ENCODE measurements around the gene EXOG. TPM values are rescaled to one million over a fixed set of nuclear protein-coding genes. Genes with fewer than 3 reads are reported as not detected.

Gene EXOG
- polyA plus RNA-seq, 1 donor (not counting 4 experiments of a cell fraction or from before 2014, with no cell fraction given), result 10.3 TPM

DNA sequence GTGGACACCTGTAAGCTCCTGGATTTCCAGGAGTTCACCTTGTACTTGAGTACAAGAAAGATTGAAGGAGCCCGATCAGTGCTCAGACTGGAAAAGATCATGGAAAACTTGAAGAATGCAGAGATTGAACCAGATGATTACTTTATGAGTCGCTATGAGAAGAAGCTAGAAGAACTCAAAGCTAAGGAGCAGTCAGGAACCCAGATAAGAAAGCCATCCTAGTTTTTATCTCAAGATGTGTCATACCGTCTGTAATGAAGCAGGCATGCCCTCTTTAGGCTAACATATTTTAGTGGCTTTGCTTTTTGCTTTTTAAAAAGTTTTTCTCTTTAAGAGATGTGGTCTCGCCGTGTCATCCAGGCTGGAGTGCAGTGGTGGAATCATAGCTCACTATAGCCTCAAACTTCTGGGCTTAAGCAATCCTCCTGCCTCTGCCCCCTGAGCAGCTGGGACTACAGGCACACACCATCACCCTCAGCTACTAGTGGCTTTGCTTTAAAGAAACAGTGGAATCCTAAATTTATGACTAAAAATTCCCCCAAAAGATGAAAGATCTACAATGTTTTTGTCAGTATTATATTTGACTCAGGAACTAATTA, 28.1 kb downstream of the EXOG start:
- Histone ChIP-seq H3K79me2 (ENCODE audit: control insufficient read depth, insufficient read depth, low read length) (no peaks in the 10 kb centered on the region), H3K4me2 (ENCODE audit: control insufficient read depth, extremely low read depth, insufficient read depth, low read depth, low read length) (no peak overlapping the region), H3K36me3 (ENCODE audit: control insufficient read depth in 2 of 2, extremely low read depth in 1 of 2, insufficient read depth in 2 of 2, low read length in 2 of 2) (peaks cover 0 to 2% of the 10 kb centered on the region in 2 experiments), H4K20me1 (ENCODE audit: control insufficient read depth, extremely low read depth, insufficient read depth, low read length) (no peaks in the 10 kb centered on the region), H3K9me3 (ENCODE audit: control insufficient read depth, low read depth, low read length) (no peaks in the 10 kb centered on the region), H3K27ac (ENCODE audit: control insufficient read depth, insufficient read depth, low read length) (no peak overlapping the region), H2AFZ (ENCODE audit: control insufficient read depth, low read length) (no peak overlapping the region), H3K4me3 (ENCODE audit: control insufficient read depth in 2 of 3, extremely low read depth in 1 of 3, insufficient read depth in 2 of 3, low read depth in 1 of 3, low read length in 3 of 3) (no peak overlapping the region), H3K27me3 (ENCODE audit: control insufficient read depth, extremely low read depth, insufficient read depth, low read length) (no peaks in the 10 kb centered on the region), H3K4me1 (ENCODE audit: control insufficient read depth, extremely low read depth, insufficient read depth, low read length) (peaks cover 4% of the 10 kb centered on the region), H3K9ac (ENCODE audit: control insufficient read depth, extremely low read depth, insufficient read depth, low read length) (no peak overlapping the region), H3K9me1 (ENCODE audit: control insufficient read depth, extremely low read depth, insufficient read depth, low read length) (no peaks in the 10 kb centered on the region)
- DNase-seq (ENCODE audit: low read depth, low spot score) (no peak), FAIRE-seq (no peak)
- no peak for TF ChIP-seq EZH2 (IDR thresholded peaks at IDR 0.05; ENCODE audit: low read length)
- TF ChIP-seq, protein P1, sequence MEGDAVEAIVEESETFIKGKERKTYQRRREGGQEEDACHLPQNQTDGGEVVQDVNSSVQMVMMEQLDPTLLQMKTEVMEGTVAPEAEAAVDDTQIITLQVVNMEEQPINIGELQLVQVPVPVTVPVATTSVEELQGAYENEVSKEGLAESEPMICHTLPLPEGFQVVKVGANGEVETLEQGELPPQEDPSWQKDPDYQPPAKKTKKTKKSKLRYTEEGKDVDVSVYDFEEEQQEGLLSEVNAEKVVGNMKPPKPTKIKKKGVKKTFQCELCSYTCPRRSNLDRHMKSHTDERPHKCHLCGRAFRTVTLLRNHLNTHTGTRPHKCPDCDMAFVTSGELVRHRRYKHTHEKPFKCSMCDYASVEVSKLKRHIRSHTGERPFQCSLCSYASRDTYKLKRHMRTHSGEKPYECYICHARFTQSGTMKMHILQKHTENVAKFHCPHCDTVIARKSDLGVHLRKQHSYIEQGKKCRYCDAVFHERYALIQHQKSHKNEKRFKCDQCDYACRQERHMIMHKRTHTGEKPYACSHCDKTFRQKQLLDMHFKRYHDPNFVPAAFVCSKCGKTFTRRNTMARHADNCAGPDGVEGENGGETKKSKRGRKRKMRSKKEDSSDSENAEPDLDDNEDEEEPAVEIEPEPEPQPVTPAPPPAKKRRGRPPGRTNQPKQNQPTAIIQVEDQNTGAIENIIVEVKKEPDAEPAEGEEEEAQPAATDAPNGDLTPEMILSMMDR (optimal IDR thresholded peaks at IDR 0.05 in 1 of 3, IDR thresholded peaks at IDR 0.05 in 1 of 3, conservative IDR thresholded peaks at IDR 0.05 in 1 of 3; ENCODE audit: extremely low read depth in 1 of 3, insufficient read depth in 2 of 3, low read length in 3 of 3), result no peak
- dilution Hi-C loops (cut with MboI; ENCODE audit: extremely low pct_ligation_motif_present, low sequenced_read_pairs), result no loop called here

DNA sequence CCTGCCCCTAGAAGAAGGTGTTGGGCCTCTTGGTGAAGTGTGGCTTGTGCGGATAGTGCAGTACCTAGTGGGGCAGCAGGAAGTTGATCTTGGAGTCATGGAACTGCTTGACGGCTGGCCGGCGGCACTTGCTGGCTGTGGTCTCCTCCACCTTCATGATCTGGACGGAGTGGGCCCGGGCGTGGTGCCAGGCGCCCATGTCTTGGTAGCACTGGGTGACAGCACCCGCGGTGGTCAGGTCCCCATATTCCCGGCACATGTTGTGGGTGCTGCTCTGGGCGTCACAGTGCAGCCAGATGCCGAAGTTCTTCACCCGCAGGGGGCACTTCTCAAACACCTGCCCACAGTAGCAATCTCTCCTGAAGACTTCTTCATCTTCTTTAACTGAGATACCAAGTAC, 30.7 kb downstream of the EXOG start:
- H3K9me1 ChIP-seq (ENCODE audit: control insufficient read depth, extremely low read depth, insufficient read depth, low read length), result no peaks in the 10 kb centered on the region
- dilution Hi-C loops (cut with MboI; ENCODE audit: extremely low pct_ligation_motif_present, low sequenced_read_pairs), result no loop called here
- no peak for DNase-seq (ENCODE audit: low read depth, low spot score)
- TF ChIP-seq, protein P1 (optimal IDR thresholded peaks at IDR 0.05 in 1 of 3, IDR thresholded peaks at IDR 0.05 in 1 of 3, conservative IDR thresholded peaks at IDR 0.05 in 1 of 3; ENCODE audit: extremely low read depth in 1 of 3, insufficient read depth in 2 of 3, low read length in 3 of 3), result no peak
- TF ChIP-seq EZH2 (IDR thresholded peaks at IDR 0.05; ENCODE audit: low read length), result no peak
- no peaks in the 10 kb centered on the region for H4K20me1 ChIP-seq (ENCODE audit: control insufficient read depth, extremely low read depth, insufficient read depth, low read length)
- peaks cover 8% of the 10 kb centered on the region for H3K4me1 ChIP-seq (ENCODE audit: control insufficient read depth, extremely low read depth, insufficient read depth, low read length)
- no peak for FAIRE-seq
- no peak overlapping the region for H3K9ac ChIP-seq (ENCODE audit: control insufficient read depth, extremely low read depth, insufficient read depth, low read length)
- H3K27me3 ChIP-seq (ENCODE audit: control insufficient read depth, extremely low read depth, insufficient read depth, low read length), result no peaks in the 10 kb centered on the region
- H3K79me2 ChIP-seq (ENCODE audit: control insufficient read depth, insufficient read depth, low read length), result no peaks in the 10 kb centered on the region
- H3K4me2 ChIP-seq (ENCODE audit: control insufficient read depth, extremely low read depth, insufficient read depth, low read depth, low read length), result no peak overlapping the region
- no peaks in the 10 kb centered on the region for H3K9me3 ChIP-seq (ENCODE audit: control insufficient read depth, low read depth, low read length)
- peaks cover 0 to 2% of the 10 kb centered on the region in 2 experiments for H3K36me3 ChIP-seq (ENCODE audit: control insufficient read depth in 2 of 2, extremely low read depth in 1 of 2, insufficient read depth in 2 of 2, low read length in 2 of 2)
- no peak overlapping the region for H2AFZ ChIP-seq (ENCODE audit: control insufficient read depth, low read length)
- H3K4me3 ChIP-seq (ENCODE audit: control insufficient read depth in 2 of 3, extremely low read depth in 1 of 3, insufficient read depth in 2 of 3, low read depth in 1 of 3, low read length in 3 of 3), result no peak overlapping the region
- no peak overlapping the region for H3K27ac ChIP-seq (ENCODE audit: control insufficient read depth, insufficient read depth, low read length)
